T-helper 2 cell treated with Interferon-gamma antibody and Interleukin-4, amounts not matched to agents 5 μg/mL and 100 μg/mL, for 36 hours (primary cell): Measurements from ENCODE around the gene FBN2.

Experiments
- DNase-seq: peaks from one replicate; pipeline ENCODE4 v3.0.0; 2021; ENCODE audit warnings: low spot score
- H3K27ac Mint-ChIP-seq: one replicate; pipeline ENCODE4 v1.8.0; 2021; ENCODE audit warnings: mild to moderate bottlenecking, mixed read lengths
- H3K27me3 Mint-ChIP-seq: one replicate; pipeline ENCODE4 v1.8.0; 2021; ENCODE audit warnings: low read depth, mixed read lengths
- H3K36me3 Mint-ChIP-seq: one replicate; pipeline ENCODE4 v1.8.0; 2021; ENCODE audit warnings: low read depth, mixed read lengths
- H3K4me1 Mint-ChIP-seq: one replicate; pipeline ENCODE4 v1.8.0; 2021; ENCODE audit warnings: low read depth, mixed read lengths
- H3K4me3 Mint-ChIP-seq: one replicate; pipeline ENCODE4 v1.8.0; 2022; ENCODE audit warnings: mild to moderate bottlenecking, moderate library complexity, mixed read lengths
- H3K9me3 Mint-ChIP-seq: one replicate; pipeline ENCODE4 v1.8.0; 2021; ENCODE audit warnings: mixed read lengths

The FBN2 gene

DNA sequence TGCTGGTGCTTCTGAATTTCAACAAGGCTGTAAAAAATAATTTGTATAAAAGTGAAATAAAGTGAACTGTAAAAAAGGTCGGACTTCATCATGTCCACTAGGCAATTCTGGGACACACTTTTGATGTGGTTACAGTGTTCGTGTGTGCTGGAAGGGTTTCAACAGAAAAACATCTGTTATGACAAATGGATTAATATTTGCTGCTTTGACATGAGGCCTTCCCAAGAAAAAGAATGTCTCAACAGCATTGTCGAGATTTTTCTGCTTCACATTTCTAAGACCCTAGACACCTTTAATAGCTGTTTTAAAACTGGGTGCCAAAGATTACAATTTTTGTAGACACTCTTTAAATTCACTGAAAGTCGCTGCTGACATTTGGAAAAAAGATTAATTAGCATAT lies 237.9 kb downstream of the FBN2 start:
- Mint-ChIP-seq H3K36me3 (no peaks in the 10 kb centered on the region), H3K4me3 (no peak overlapping the region), H3K9me3 (no peaks in the 10 kb centered on the region), H3K4me1 (no peaks in the 10 kb centered on the region), H3K27me3 (no peaks in the 10 kb centered on the region), H3K27ac (no peak overlapping the region)
- DNase-seq: no peak

DNA sequence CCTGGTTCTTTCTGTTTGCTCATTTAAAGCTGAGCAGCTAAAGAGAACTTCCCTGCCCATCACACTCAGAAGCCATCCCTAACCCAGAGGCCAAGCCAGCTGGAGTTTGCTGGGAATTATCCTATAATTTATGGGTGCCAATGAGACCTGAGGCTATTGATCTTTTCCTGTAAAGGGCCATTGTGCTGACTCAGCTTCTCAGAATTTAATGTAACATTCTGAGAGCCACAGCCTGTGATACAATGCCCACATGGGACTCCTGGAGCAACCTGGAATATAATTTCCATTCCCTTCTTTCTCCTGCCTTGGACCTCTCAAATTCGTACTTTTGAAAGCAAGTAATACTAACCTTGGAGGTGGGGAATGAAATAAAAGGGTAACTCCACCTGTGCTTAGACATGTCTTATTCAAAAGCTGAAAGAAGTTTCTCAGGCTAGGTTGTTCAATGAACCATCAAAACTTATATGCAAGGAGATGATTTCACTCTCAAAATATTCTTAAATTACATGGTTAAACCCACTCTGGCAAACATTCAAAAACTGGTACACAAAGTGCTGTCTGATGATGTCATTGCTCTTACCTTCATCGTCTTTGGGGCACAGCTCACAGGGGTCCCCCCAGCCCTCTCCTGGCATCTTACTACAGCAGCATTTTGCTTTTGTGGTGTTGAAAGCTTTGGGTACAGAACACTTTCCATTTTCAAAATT lies 247.7 kb downstream of the FBN2 start:
- DNase-seq: no peak
- Mint-ChIP-seq H3K36me3 (no peaks in the 10 kb centered on the region), H3K27ac (no peak overlapping the region), H3K27me3 (no peaks in the 10 kb centered on the region), H3K9me3 (no peaks in the 10 kb centered on the region), H3K4me1 (no peaks in the 10 kb centered on the region), H3K4me3 (no peak overlapping the region)

DNA sequence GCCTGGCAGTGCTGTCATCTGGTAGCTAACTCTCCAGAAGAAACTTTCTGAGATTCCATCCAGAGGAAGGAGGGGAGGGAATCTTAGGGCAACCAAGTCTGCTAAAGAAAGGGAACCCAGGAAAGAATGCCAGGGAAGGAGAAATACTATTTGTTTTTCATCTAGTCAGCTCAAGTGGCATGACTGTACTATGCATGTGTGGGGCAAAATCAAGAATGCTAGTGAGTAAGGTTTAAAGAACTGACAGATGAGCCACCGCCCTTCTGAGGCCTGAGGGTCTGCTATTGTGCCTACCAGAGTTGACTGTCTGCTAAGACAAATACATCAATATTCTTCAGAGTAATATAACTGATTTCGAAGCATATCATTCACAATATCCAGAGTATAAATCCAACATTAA lies 250.3 kb downstream of the FBN2 start:
- Mint-ChIP-seq H3K4me1 (no peaks in the 10 kb centered on the region), H3K27ac (no peak overlapping the region), H3K27me3 (no peaks in the 10 kb centered on the region), H3K9me3 (no peaks in the 10 kb centered on the region), H3K4me3 (no peak overlapping the region), H3K36me3 (no peaks in the 10 kb centered on the region)
- no peak for DNase-seq

DNA sequence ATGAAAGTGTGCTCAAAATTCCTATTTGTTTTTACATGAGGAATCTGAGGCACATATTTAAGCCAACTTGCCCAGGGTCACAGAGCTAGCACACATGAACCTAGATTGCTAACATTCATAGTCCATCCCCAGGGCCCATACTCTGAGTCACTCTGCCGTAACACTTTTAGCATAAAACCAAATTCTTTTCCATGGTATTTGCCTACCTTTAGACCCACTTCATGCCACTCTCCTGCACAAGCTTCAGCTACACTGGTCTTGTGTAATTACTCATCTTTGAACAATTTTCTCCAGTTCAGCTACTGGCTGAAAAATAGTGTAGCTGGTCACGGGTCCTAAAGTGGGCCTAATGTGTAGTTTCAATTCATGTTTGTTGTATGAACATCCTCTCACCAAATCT lies 253.8 kb downstream of the FBN2 start:
- DNase-seq: no peak
- no peak overlapping the region for H3K4me3 Mint-ChIP-seq
- H3K9me3 Mint-ChIP-seq: no peaks in the 10 kb centered on the region
- no peak overlapping the region for H3K27ac Mint-ChIP-seq
- H3K4me1 Mint-ChIP-seq: no peaks in the 10 kb centered on the region
- H3K36me3 Mint-ChIP-seq: no peaks in the 10 kb centered on the region
- no peaks in the 10 kb centered on the region for H3K27me3 Mint-ChIP-seq

DNA sequence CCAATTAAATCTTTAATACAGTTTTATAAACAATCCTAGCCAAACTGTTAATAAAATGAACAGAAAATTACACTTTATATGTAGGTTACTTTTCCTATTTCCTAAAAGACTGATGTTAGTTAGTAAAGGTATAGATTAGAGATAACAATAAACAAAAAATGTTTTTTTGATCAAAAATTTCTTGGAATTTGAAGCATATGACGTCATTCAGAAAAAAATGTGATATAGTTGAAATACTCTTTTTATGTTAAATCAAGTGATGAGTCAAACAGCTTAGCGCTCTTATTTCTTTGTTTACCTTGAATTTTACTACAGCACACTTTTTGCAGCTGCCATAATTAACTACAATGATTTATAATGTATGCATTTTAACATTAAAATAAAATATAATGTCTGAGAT lies 258.7 kb downstream of the FBN2 start:
- Mint-ChIP-seq H3K36me3 (no peaks in the 10 kb centered on the region), H3K9me3 (no peaks in the 10 kb centered on the region), H3K27me3 (no peaks in the 10 kb centered on the region), H3K27ac (no peak overlapping the region), H3K4me3 (no peak overlapping the region), H3K4me1 (no peaks in the 10 kb centered on the region)
- DNase-seq: no peak

DNA sequence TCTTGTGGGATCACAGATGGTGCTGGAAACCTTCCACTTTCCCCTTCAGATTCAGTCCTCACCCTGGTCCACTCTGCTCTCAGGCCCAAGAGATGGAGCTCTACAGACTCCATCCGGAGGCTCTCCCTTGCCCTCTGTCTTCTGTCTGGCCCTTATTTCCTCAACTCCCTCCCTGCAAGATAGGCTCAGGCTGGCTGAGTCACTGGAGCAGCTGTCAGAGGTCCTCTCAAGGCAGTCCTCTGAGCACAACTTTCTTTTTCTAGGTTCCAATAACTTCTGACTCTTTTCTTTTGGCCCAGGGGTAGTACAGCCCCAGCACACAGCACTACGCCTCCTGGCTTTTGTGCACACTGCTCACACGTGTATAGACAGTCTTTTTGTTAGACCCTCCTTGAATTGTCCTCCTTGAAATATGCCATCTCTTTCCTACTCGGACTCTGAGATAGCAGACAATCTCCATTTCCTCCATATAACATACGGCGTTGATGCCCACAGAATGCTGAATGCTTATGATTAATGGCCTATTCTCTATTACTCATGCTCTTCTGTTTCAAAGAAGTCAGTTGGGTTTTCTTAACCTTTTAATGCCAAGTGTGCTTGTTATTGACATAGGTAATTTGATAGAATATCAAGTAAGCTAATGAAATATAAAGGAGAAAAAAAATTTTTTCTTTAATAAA lies 261.4 kb downstream of the FBN2 start:
- Mint-ChIP-seq H3K27ac (no peak overlapping the region), H3K36me3 (no peaks in the 10 kb centered on the region), H3K4me1 (no peaks in the 10 kb centered on the region), H3K4me3 (no peak overlapping the region), H3K27me3 (no peaks in the 10 kb centered on the region), H3K9me3 (no peaks in the 10 kb centered on the region)
- DNase-seq: no peak

DNA sequence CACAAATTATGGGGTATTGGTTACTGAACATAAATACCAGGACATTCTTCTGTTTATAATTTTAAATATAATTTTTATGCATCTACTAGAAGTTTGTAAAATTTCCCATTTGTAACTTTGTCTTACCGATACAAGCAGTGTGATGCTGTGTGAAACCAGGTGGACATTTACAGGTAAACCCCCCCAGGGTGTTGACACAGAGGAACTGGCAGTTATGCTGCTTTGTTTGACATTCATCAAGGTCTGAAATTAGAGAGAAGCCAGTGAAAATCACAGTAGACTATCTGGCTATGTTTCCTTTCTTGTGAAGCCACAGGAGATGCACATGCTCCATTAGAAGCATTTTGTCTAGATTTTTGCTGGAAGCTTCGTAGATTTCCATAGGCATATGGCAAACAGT lies 263.6 kb downstream of the FBN2 start:
- Mint-ChIP-seq H3K27ac (no peak overlapping the region), H3K36me3 (no peaks in the 10 kb centered on the region), H3K9me3 (no peaks in the 10 kb centered on the region), H3K4me1 (no peaks in the 10 kb centered on the region), H3K27me3 (no peaks in the 10 kb centered on the region), H3K4me3 (no peak overlapping the region)
- DNase-seq: no peak

DNA sequence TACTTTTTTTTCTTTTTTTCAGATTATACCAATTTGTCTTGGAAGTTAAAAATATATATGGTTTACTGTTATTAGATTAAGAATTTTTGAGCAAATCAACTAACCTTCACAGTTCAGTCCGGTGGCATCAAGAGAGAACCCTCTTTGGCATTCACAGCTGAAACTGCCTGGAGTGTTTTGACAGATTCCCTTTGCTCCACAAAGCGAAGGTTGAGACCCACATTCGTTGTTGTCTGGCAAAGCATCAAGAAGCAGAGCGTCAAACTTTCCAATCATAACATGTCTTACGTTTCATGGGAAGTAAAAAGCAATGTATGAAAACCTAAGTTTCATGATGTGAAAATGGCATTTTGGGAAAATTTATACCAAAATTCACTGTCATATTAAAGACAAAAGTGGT lies 264.3 kb downstream of the FBN2 start:
- DNase-seq: no peak
- Mint-ChIP-seq H3K9me3 (no peaks in the 10 kb centered on the region), H3K4me1 (no peaks in the 10 kb centered on the region), H3K27me3 (no peaks in the 10 kb centered on the region), H3K27ac (no peak overlapping the region), H3K4me3 (no peak overlapping the region), H3K36me3 (no peaks in the 10 kb centered on the region)

DNA sequence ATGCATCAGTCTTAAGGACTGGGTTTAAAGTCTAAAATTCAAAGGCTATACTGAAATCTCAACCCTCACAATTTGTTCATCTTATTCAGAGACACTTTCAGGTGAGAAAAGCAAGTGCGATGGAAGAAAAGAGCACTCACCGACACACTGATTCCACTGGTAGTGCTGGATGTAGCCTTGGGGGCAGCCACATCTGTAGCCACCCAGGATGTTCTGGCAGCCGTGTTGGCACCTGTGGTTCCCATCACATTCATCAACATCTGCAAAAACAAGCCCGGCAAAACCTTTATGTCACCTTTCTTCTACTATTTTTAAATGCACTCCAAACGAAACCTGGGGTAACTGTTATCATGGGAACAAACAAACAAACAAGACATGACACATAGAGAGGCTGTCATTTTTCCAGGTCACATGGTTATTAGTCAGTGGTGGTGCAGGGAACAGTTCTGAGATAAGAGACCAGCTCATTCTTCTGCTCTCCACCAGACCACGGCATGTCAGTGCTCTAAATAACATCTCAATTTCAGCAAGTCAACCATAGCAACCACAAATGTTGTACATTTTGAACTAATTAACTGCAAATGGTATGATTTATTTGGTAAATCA lies 266.1 kb downstream of the FBN2 start:
- no peaks in the 10 kb centered on the region for H3K9me3 Mint-ChIP-seq
- no peak for DNase-seq
- H3K27ac Mint-ChIP-seq: no peak overlapping the region
- H3K27me3 Mint-ChIP-seq: no peaks in the 10 kb centered on the region
- H3K36me3 Mint-ChIP-seq: no peaks in the 10 kb centered on the region
- no peak overlapping the region for H3K4me3 Mint-ChIP-seq
- no peaks in the 10 kb centered on the region for H3K4me1 Mint-ChIP-seq

DNA sequence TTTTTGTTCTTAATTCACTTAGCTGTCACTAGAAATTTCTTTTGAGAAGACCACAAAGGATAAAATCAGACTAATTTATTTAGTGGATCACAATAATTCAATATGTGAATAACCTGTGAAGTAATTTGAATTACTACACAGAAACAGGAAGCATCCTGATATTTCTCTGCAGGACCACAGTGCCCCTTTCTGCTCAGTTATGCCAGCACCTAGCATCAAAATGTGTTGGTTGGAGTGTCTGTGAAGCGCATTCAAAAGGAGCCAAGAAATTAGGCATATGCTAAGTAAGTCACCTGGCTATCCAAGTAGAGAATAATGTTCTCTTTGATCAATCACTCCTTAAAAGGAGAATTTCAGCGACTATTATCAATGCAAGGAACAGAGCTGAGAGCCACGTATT lies 267.0 kb downstream of the FBN2 start:
- DNase-seq: no peak
- no peaks in the 10 kb centered on the region for H3K36me3 Mint-ChIP-seq
- no peaks in the 10 kb centered on the region for H3K27me3 Mint-ChIP-seq
- no peaks in the 10 kb centered on the region for H3K4me1 Mint-ChIP-seq
- no peaks in the 10 kb centered on the region for H3K9me3 Mint-ChIP-seq
- H3K27ac Mint-ChIP-seq: no peak overlapping the region
- no peak overlapping the region for H3K4me3 Mint-ChIP-seq

DNA sequence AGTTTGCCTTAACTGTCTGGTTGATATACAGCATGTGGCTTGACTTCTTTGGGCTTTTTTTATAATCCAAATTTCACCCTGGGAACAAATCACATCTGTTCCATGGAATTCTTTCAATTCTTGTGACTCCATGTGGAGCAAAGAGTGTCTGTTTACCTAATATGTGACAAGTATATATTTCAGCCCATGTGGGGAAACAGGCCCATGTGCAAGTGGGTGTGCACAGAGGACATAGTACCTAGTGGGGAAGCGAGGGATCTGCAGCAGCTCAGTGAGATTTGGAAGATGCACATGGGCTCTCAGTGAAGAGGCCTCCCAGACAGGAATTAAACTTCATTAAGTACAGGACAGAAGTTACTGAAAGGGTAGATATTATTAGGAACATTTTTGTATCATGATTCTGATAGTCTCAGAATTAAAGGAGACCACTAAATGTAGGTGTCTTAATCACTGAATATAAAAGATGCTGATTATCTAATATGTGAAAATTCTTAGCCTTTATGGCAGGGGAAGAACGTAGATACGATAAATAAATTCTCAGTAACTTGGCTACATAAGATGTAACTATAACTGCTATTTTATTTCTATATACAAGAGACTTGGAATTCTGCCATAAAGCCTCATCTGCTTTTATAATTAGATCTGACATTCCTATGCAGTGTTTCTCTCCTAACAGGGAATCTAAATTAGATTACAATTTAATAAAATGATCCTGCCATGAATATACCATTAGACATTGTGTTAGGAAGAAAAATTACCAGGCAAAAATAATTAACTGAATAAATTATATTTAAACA lies 273.3 kb downstream of the FBN2 start:
- no peaks in the 10 kb centered on the region for H3K36me3 Mint-ChIP-seq
- H3K27ac Mint-ChIP-seq: no peak overlapping the region
- no peak overlapping the region for H3K4me3 Mint-ChIP-seq
- no peaks in the 10 kb centered on the region for H3K27me3 Mint-ChIP-seq
- H3K4me1 Mint-ChIP-seq: no peaks in the 10 kb centered on the region
- H3K9me3 Mint-ChIP-seq: no peaks in the 10 kb centered on the region
- no peak for DNase-seq

DNA sequence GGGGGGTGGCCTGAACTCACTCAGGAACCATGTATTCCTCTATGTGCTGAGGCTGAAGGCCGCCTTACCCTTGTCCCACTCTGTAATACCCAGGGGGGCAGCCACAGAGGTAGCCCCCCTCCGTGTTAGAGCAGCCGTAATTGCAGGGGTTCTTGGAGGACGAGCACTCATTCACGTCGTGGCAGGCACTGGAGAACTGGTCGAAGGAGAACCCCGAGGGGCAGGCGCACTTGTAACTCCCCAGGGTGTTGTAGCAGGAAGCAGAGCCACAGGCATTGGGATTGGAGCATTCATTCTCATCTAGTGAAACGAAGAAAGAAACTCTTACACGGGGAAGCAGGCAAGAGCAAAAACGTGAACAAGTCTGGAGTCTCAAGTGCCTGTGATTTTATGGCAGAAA lies 274.7 kb downstream of the FBN2 start:
- Mint-ChIP-seq H3K4me1 (no peaks in the 10 kb centered on the region), H3K27me3 (no peaks in the 10 kb centered on the region), H3K4me3 (no peak overlapping the region), H3K9me3 (no peaks in the 10 kb centered on the region), H3K27ac (no peak overlapping the region), H3K36me3 (no peaks in the 10 kb centered on the region)
- no peak for DNase-seq

DNA sequence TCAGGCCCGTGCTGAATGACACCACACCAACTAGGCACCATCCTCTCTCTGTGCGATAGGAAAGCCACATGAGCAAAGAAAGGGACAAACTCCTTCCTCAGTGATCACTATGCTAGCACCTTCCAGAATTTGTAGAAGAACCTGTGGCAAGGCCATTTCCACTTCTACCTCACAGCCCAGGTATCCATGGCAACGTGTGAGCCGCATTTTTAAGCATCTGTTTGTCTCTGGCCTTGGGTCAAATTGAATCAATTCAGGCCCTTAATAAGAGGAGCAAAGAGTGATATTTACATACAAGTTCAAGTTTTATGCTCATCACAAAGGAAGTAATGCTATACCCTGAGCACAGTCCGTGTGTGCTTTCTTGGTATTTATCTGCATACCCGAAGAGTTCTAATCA lies 275.1 kb downstream of the FBN2 start:
- H3K9me3 Mint-ChIP-seq: no peaks in the 10 kb centered on the region
- H3K4me1 Mint-ChIP-seq: no peaks in the 10 kb centered on the region
- no peaks in the 10 kb centered on the region for H3K36me3 Mint-ChIP-seq
- no peaks in the 10 kb centered on the region for H3K27me3 Mint-ChIP-seq
- H3K27ac Mint-ChIP-seq: no peak overlapping the region
- H3K4me3 Mint-ChIP-seq: no peak overlapping the region
- DNase-seq: no peak

DNA sequence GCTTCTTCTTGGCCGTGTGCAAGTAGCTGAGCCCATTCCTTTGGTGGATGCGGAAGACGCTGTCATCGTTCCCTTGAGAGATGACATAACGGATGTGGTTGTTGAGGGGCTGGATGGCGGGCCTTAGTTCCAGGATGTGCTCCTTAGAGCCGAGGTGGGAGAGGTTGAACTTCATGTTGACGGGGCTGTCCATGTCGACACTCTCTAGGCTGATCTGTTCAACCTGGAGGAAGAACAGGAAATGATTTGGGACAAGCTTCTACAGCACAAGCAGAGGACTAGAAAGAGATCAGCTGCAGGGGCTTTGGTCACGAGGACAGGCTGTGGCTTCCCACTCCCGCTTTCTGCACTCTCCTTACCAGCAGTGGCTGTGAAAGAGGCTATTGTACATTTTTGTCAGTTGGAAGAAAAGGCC lies 278.4 kb downstream of the FBN2 start:
- Mint-ChIP-seq H3K27ac (no peak overlapping the region), H3K4me3 (no peak overlapping the region), H3K4me1 (no peaks in the 10 kb centered on the region), H3K9me3 (no peaks in the 10 kb centered on the region), H3K27me3 (no peaks in the 10 kb centered on the region), H3K36me3 (no peaks in the 10 kb centered on the region)
- DNase-seq: no peak
